Progenitor cell of endocrine pancreas (in vitro differentiated cells): Measurements from ENCODE around the gene ACHE. TPM values are rescaled to one million over a fixed set of nuclear protein-coding genes. Genes with fewer than 3 reads are reported as not detected.

Source experiments
- DNase-seq: peaks from one replicate; pipeline ENCODE4 v3.0.0; 2021; ENCODE audit warnings: low spot score; ENCODE audit not compliant: unreplicated experiment
- H3K27ac Mint-ChIP-seq: 2 replicates; pipeline ENCODE4 v1.8.0; 2021; ENCODE audit warnings: mild to moderate bottlenecking, moderate library complexity, mixed read lengths
- H3K27me3 Mint-ChIP-seq: 2 replicates; pipeline ENCODE4 v1.8.0; 2021; ENCODE audit warnings: mixed read lengths
- H3K36me3 Mint-ChIP-seq: 2 replicates; pipeline ENCODE4 v1.8.0; 2022; ENCODE audit warnings: mixed read lengths; ENCODE audit not compliant: insufficient read depth
- H3K4me1 Mint-ChIP-seq: 2 replicates; pipeline ENCODE4 v1.8.0; 2021; ENCODE audit warnings: low read depth, mixed read lengths
- H3K4me3 Mint-ChIP-seq: 2 replicates; pipeline ENCODE4 v1.8.0; 2021; ENCODE audit warnings: low read depth, mild to moderate bottlenecking, moderate library complexity, mixed read lengths
- H3K9me3 Mint-ChIP-seq: 2 replicates; pipeline ENCODE4 v1.8.0; 2021; ENCODE audit warnings: low read depth, mixed read lengths
- microRNA-seq: library from miRNA; unstranded; fragments of <30 nt; microRNA quantifications from one replicate; pipeline ENCODE4 v1.1.0, GENCODE V29; 2020; ENCODE audit warnings: borderline number of aligned reads; ENCODE audit not compliant: unreplicated experiment
- total RNA-seq: library from RNA; stranded (reverse); gene quantifications from 2 replicates; pipeline ENCODE4 v1.2.1, GENCODE V29; 2021
- TF ChIP-seq, protein P1 (sequence below): fragments of 200-600 bp; sonication (generic); IDR thresholded peaks from one replicate; pipeline ENCODE4 v1.5.0; 2021; ENCODE audit warnings: antibody characterized with exemption, mild to moderate bottlenecking; ENCODE audit not compliant: unreplicated experiment

Gene ACHE
- total RNA-seq, 1 donor from 2014 or later: 4.0 TPM

DNA sequence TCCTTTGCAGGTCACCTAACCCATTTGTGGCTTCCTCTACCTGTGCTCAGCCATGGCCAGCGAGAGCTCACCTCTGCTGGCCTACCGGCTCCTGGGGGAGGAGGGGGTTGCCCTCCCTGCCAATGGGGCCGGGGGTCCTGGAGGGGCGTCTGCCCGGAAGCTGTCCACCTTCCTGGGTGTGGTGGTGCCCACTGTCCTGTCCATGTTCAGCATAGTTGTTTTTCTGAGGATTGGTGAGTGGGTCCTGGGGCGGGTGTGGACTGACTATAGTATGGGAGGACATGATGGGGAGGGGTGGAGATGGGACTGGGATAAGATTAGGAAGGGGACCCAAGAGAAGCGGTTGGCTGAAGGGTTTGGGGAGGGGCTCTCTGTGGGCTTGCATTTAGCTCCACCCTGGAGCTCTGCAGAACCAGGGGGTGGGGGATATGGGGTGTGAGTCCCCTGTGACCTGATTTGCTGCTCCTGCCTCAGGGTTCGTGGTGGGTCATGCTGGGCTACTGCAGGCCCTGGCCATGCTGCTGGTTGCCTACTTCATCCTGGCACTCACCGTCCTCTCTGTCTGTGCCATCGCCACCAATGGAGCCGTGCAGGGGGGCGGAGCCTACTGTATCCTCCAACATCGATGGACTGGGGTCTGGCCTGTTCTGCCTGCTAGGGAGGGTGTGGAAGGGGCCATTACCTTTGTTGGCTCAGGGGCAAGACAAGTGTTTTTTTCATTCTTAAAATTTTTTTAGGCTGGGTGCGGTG is 41.4 kb downstream of the ACHE start:
- H3K36me3 Mint-ChIP-seq: peaks cover 2% of the 10 kb centered on the region
- TF ChIP-seq, protein P1, sequence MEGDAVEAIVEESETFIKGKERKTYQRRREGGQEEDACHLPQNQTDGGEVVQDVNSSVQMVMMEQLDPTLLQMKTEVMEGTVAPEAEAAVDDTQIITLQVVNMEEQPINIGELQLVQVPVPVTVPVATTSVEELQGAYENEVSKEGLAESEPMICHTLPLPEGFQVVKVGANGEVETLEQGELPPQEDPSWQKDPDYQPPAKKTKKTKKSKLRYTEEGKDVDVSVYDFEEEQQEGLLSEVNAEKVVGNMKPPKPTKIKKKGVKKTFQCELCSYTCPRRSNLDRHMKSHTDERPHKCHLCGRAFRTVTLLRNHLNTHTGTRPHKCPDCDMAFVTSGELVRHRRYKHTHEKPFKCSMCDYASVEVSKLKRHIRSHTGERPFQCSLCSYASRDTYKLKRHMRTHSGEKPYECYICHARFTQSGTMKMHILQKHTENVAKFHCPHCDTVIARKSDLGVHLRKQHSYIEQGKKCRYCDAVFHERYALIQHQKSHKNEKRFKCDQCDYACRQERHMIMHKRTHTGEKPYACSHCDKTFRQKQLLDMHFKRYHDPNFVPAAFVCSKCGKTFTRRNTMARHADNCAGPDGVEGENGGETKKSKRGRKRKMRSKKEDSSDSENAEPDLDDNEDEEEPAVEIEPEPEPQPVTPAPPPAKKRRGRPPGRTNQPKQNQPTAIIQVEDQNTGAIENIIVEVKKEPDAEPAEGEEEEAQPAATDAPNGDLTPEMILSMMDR: no peak
- no peak for DNase-seq
- peaks cover 5% of the 10 kb centered on the region for H3K4me1 Mint-ChIP-seq
- no peaks in the 10 kb centered on the region for H3K27me3 Mint-ChIP-seq
- no peak overlapping the region for H3K27ac Mint-ChIP-seq
- H3K9me3 Mint-ChIP-seq: no peaks in the 10 kb centered on the region
- no peak overlapping the region for H3K4me3 Mint-ChIP-seq

DNA sequence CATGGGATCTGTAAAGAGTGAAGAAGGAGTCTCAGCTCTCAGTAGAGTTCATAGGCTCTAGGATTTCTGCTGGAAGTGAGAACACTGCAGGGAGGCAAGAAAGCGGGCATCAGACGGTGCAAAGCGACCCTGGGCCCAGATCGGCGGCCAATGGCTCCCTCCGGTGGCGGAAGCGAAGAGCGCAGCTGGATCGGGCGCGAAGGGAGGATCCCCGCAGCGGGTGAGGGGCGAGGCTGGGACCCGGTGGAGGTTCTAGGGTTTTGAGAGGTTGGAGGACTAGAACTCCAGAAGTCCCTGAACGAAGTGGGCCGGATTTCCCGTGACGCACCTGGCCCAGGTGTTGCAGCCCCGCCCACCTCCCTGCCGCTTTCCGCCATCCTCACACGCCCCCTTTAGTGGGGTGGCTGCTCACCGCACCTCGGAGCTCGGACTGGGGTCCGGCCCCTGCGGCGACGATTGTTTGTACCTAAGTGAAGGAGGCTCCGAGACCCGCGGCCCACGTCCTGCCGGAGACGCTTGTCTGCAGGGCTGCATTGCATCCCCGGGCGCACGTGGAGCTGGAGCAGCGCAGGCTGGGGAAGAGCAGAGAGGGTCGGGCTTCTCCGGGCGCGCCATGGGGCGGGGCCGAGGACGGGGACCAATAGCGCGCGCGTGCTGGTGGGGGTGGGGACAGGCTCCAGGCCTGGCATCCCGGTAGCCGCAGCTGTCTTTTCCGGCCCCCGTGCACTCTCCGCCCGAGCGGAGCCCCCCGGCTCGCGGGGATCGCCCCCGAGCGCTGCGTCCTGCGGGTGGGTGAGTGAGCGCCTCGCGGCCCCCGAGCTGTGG is 43.4 kb downstream of the ACHE start, which contains the start of gene SLC12A9:
Gene SLC12A9 (plus strand): TSS at position 666 of the 825 bp plus-strand sequence. CDS start 1,485 bp downstream, outside the sequence.
- peak; percentile 89 for DNase-seq

DNA sequence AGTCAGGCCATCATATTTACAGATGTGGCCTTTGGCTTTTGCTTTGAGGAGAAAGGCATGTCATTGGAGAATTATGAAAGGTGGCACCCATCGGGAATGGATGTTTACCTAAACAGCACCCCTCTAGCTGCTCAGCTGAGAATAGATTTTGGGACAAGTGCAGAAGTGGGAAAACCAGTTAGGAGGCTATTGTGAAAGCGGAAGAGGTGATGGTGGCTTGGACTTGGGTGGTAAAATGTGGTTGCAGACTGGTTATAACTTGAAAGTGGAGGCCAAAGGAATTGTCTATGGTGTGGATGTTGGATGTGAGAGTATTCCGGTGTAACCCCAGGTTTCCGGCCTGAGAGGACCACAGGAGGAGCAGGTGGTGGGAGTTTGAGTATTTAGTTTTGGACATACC is 48.3 kb downstream of the ACHE start:
- no peak overlapping the region for H3K27ac Mint-ChIP-seq
- no peaks in the 10 kb centered on the region for H3K27me3 Mint-ChIP-seq
- H3K36me3 Mint-ChIP-seq: no peaks in the 10 kb centered on the region
- peaks cover 3% of the 10 kb centered on the region for H3K4me1 Mint-ChIP-seq
- no peak overlapping the region for H3K4me3 Mint-ChIP-seq
- H3K9me3 Mint-ChIP-seq: no peaks in the 10 kb centered on the region
- TF ChIP-seq, protein P1: no peak
- DNase-seq: no peak

More for the DNA sequence above, 43.4 kb downstream of the ACHE start, which contains the start of gene SLC12A9:
- H3K36me3 Mint-ChIP-seq: peaks cover 2% of the 10 kb centered on the region
- H3K27me3 Mint-ChIP-seq: no peaks in the 10 kb centered on the region
- H3K9me3 Mint-ChIP-seq: no peaks in the 10 kb centered on the region
- TF ChIP-seq, protein P1: peak; percentile 96
- H3K4me3 Mint-ChIP-seq: peak within 1 kb of the TSS; percentile 84
- peaks cover 5% of the 10 kb centered on the region for H3K4me1 Mint-ChIP-seq
- H3K27ac Mint-ChIP-seq: peak within 1 kb of the TSS; percentile 82

DNA sequence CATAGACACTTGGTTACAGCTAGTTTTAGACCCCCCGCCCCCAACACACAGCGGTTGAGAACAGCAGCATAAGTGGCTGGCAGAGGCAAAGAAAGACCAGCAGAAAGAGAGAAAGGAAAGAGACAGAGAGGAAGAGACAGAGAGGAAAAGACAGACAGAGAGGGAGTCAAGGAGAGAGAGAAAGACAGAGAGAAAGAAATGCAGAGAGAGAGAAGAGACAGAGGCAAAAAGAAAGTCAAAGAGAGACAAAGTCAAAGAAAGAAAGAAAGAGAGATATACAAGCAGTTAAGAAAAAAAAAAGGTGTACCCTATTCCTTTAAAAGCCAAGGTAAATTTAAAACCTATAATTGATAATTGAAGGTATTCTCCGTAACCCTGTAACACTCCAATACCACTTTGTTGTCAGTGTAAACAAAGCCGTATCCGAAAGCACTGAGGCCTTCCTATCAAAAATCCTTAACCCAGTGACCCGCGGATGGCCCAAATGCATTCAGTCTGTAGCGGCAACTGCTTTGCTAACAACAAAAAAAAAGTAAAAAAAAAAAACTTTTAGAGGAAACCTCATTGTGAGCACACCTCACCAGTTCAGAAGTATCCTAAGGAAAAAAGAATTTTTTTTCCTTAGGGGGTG is 55.1 kb downstream of the ACHE start:
- peak overlapping the region; percentile 73 for H3K27ac Mint-ChIP-seq

More for the DNA sequence above, 55.1 kb downstream of the ACHE start:
- peak overlapping the region; percentile 14 for H3K4me3 Mint-ChIP-seq
- H3K36me3 Mint-ChIP-seq: no peaks in the 10 kb centered on the region
- H3K4me1 Mint-ChIP-seq: peaks cover 30% of the 10 kb centered on the region
- no peaks in the 10 kb centered on the region for H3K9me3 Mint-ChIP-seq
- H3K27me3 Mint-ChIP-seq: no peaks in the 10 kb centered on the region
- TF ChIP-seq, protein P1: no peak
- no peak for DNase-seq

Small RNA genes within 50 kb of the gene (microRNA-seq; reads per million reads assigned to microRNA genes)
- not detected for gene MIR6875

Other genes starting within 250 kb of the ACHE start
- gene ACTL6B, start 239.4 kb downstream of the ACHE start, total RNA-seq: 4.1 and 4.2 TPM in 2 replicates
- gene GNB2, start 222.1 kb downstream of the ACHE start, total RNA-seq: 160 and 167 TPM in 2 replicates
- 89.3 and 95.1 TPM in 2 replicates for gene GIGYF1, start 201.6 kb downstream of the ACHE start, total RNA-seq
- gene POP7, start 189.8 kb downstream of the ACHE start, total RNA-seq: 30.2 and 33.7 TPM in 2 replicates
- 0.22 and 0.29 TPM in 2 replicates for gene EPO, start 175.4 kb downstream of the ACHE start, total RNA-seq
- not detected in 2 replicates for gene ZAN, start 162.3 kb downstream of the ACHE start, total RNA-seq
- gene EPHB4, start 68.4 kb downstream of the ACHE start, total RNA-seq: 164 TPM in 2 replicates
- gene SLC12A9, start 43.2 kb downstream of the ACHE start, total RNA-seq: 57.9 and 62.6 TPM in 2 replicates
- 76.9 and 87.0 TPM in 2 replicates for gene TRIP6, start 28.5 kb downstream of the ACHE start, total RNA-seq
- 293 and 302 TPM in 2 replicates for gene SRRT, start 20.8 kb downstream of the ACHE start, total RNA-seq
- 2.3 and 3.5 TPM in 2 replicates for gene UFSP1, start 6.2 kb downstream of the ACHE start, total RNA-seq
- 2.0 and 2.1 TPM in 2 replicates for gene MUC3A, start 53.6 kb upstream of the ACHE start, total RNA-seq
- 0.31 and 0.33 TPM in 2 replicates for gene MUC12, start 73.7 kb upstream of the ACHE start, total RNA-seq
- not detected in 2 replicates for gene MUC17, start 124.2 kb upstream of the ACHE start, total RNA-seq
- gene TRIM56, start 189.6 kb upstream of the ACHE start, total RNA-seq: 19.3 and 22.0 TPM in 2 replicates
- 0.11 and 0.14 TPM in 2 replicates for gene SERPINE1, start 231.2 kb upstream of the ACHE start, total RNA-seq